Esophagus muscularis mucosa (tissue), 4 donors: Measurements from ENCODE around the gene CAMSAP1. TPM values are rescaled to one million over a fixed set of nuclear protein-coding genes. Genes with fewer than 3 reads are reported as not detected.

Source experiments
- DNase-seq: peaks from one replicate; pipeline ENCODE4 v3.0.0-alpha.2; 2017; ENCODE audit errors: extremely low spot score
- H3K27ac ChIP-seq, 4 donors: fragments of 200-600 bp; sonication (generic); replicated peaks in 1 of 4; 1 replicate in 3 of 4; 2 replicates in 1 of 4; pipeline ENCODE4 v1.5.1; 2016 to 2019; ENCODE audit warnings: mild to moderate bottlenecking in 1 of 4
- H3K27me3 ChIP-seq, 4 donors: fragments of 200-600 bp; sonication (generic); one replicate each; pipeline versions ENCODE4 v1.5.1 to v1.6.0; 2016 to 2019
- H3K36me3 ChIP-seq, 4 donors: fragments of 200-600 bp; sonication (generic); one replicate each; pipeline ENCODE4 v1.5.1; 2016 to 2019
- H3K4me1 ChIP-seq, 4 donors: fragments of 200-600 bp; sonication (generic); one replicate each; pipeline ENCODE4 v1.5.1; 2016 to 2019
- H3K4me3 ChIP-seq, 4 donors: fragments of 200-600 bp; sonication (generic); 1 replicate in 2 of 4; 2 replicates in 2 of 4; pipeline ENCODE4 v1.5.1; 2016 to 2019; ENCODE audit warnings: mild to moderate bottlenecking in 4 of 4, moderate library complexity in 1 of 4
- H3K9me3 ChIP-seq, 4 donors: fragments of 200-600 bp; sonication (generic); 1 replicate in 3 of 4; 2 replicates in 1 of 4; pipeline ENCODE4 v1.5.1; 2016 to 2019
- CTCF ChIP-seq, 3 experiments: fragments of 200-600 bp in 2 of 3; fragments of 450-650 bp in 1 of 3; sonication (generic) in 2 of 3; IDR thresholded peaks; one replicate each; pipeline ENCODE4 v1.5.1; 2017 to 2019; ENCODE audit warnings: antibody characterized with exemption in 3 of 3, mild to moderate bottlenecking in 2 of 3, moderate library complexity in 1 of 3
- EP300 ChIP-seq: sonication (generic); formaldehyde crosslinking; IDR thresholded peaks from one replicate; pipeline ENCODE4 v1.6.1; 2017; ENCODE audit warnings: antibody characterized with exemption
- POLR2A ChIP-seq: fragments of 450-650 bp; IDR thresholded peaks from one replicate; pipeline ENCODE4 v1.6.1; 2017; ENCODE audit warnings: antibody characterized with exemption, moderate library complexity, mild to moderate bottlenecking, low read depth
- POLR2AphosphoS5 ChIP-seq, 2 donors: sonication (generic); formaldehyde crosslinking; IDR thresholded peaks; one replicate each; pipeline ENCODE4 v1.6.1; 2017; ENCODE audit warnings: antibody characterized with exemption in 2 of 2
- WGBS: methylation state at CpG from one replicate; pipeline ENCODE4 v1.1.5; 2018; 5-methylcytosine and 5-hydroxymethylcytosine counted together
- intact Hi-C: fragments of 100-400 bp; cut with DNase I; formaldehyde crosslinking; loops from one replicate; pipeline ENCODE4 v1.15.1; 2023
- total RNA-seq, 4 donors: library from RNA; depleted of rRNA; stranded (reverse); fragments of >200 nt; gene quantifications; one replicate each; pipeline versions ENCODE4 v1.1.0 to v1.2.1, GENCODE V29; 2016

CAMSAP1 gene
- total RNA-seq, 4 donors from 2014 or later, result 21.0 to 52.7 (median 30.5) TPM

- Histone ChIP-seq H3K9me3 (no peaks in the 10 kb centered on the region), H3K27ac (no peak overlapping the region), H3K4me1 (peaks cover 21 to 44% (median 34%) of the 10 kb centered on the region in 4 donors), H3K36me3 (peaks cover 0 to 37% (median 16%) of the 10 kb centered on the region in 4 donors), H3K27me3 (no peaks in the 10 kb centered on the region), H3K4me3 (no peak overlapping the region)
- DNase-seq, result no peak
- TF ChIP-seq EP300 (no peak), POLR2AphosphoS5 (IDR thresholded peaks at IDR 0.05) (no peak), CTCF (IDR thresholded peaks at IDR 0.05) (no peak), POLR2A (no peak)
- intact Hi-C loops, result no loop called here
- WGBS, result 93% methylated on average over 12 of the region's 12 CpGs
Measured at GRCh38 chr9:135882011-135882410, 25.3 kb downstream of the CAMSAP1 start.

GRCh38 chr9:135880438-135880837 is 26.9 kb downstream of the CAMSAP1 start:
- Histone ChIP-seq H3K27me3 (no peaks in the 10 kb centered on the region), H3K27ac (no peak overlapping the region), H3K36me3 (peaks cover 0 to 37% (median 16%) of the 10 kb centered on the region in 4 donors), H3K4me1 (peaks cover 11 to 32% (median 19%) of the 10 kb centered on the region in 4 donors), H3K4me3 (no peak overlapping the region), H3K9me3 (no peaks in the 10 kb centered on the region)
- DNase-seq, result no peak
- TF ChIP-seq CTCF (IDR thresholded peaks at IDR 0.05) (no peak), POLR2AphosphoS5 (IDR thresholded peaks at IDR 0.05) (no peak), POLR2A (no peak), EP300 (no peak)
- intact Hi-C loops, result no loop called here
- 81% methylated on average over 11 of the region's 12 CpGs for WGBS

GRCh38 chr9:135879619-135880018 is 27.7 kb downstream of the CAMSAP1 start:
- Histone ChIP-seq H3K4me3 (no peak overlapping the region), H3K27ac (no peak overlapping the region), H3K4me1 (peaks cover 3 to 23% (median 11%) of the 10 kb centered on the region in 4 donors), H3K36me3 (peaks cover 0 to 37% (median 16%) of the 10 kb centered on the region in 4 donors), H3K27me3 (no peaks in the 10 kb centered on the region), H3K9me3 (no peaks in the 10 kb centered on the region)
- 82% methylated on average over 8 of the region's 8 CpGs for WGBS
- TF ChIP-seq CTCF (IDR thresholded peaks at IDR 0.05) (no peak), POLR2AphosphoS5 (IDR thresholded peaks at IDR 0.05) (no peak), POLR2A (no peak), EP300 (no peak)
- intact Hi-C loops, result no loop called here
- no peak for DNase-seq

GRCh38 chr9:135879237-135879601 is 28.1 kb downstream of the CAMSAP1 start:
- Histone ChIP-seq H3K9me3 (no peaks in the 10 kb centered on the region), H3K36me3 (peaks cover 0 to 37% (median 16%) of the 10 kb centered on the region in 4 donors), H3K4me1 (peaks cover 3 to 19% (median 7%) of the 10 kb centered on the region in 4 donors), H3K27me3 (no peaks in the 10 kb centered on the region), H3K4me3 (no peak overlapping the region), H3K27ac (no peak overlapping the region)
- intact Hi-C loops, result no loop called here
- WGBS, result 77% methylated on average over 2 of the region's 2 CpGs
- no peak for TF ChIP-seq EP300
- TF ChIP-seq CTCF (IDR thresholded peaks at IDR 0.05), result no peak
- no peak for TF ChIP-seq POLR2AphosphoS5 (IDR thresholded peaks at IDR 0.05)
- TF ChIP-seq POLR2A, result no peak
- DNase-seq, result no peak

- H3K27ac ChIP-seq, result no peak overlapping the region
- H3K36me3 ChIP-seq, result peaks cover 0 to 37% (median 16%) of the 10 kb centered on the region in 4 donors
- no peak for DNase-seq
- H3K27me3 ChIP-seq, result no peaks in the 10 kb centered on the region
- no peaks in the 10 kb centered on the region for H3K9me3 ChIP-seq
- TF ChIP-seq POLR2A (no peak), POLR2AphosphoS5 (IDR thresholded peaks at IDR 0.05) (no peak), CTCF (IDR thresholded peaks at IDR 0.05) (no peak), EP300 (no peak)
- H3K4me1 ChIP-seq, result peaks cover 0 to 14% (median 4%) of the 10 kb centered on the region in 4 donors
- WGBS, result 86% methylated on average over 18 of the region's 18 CpGs
- H3K4me3 ChIP-seq, result no peak overlapping the region
- intact Hi-C loops, result no loop called here
Measured at GRCh38 chr9:135878528-135879236, 28.7 kb downstream of the CAMSAP1 start.
